ENCODE data around the gene SMC1B.
"Not testable (repeated sequence)": the region's sequence is repeated elsewhere in the genome, so short reads cannot be mapped to it uniquely, and the experiment has no call there.

SMC1B gene

DNA sequence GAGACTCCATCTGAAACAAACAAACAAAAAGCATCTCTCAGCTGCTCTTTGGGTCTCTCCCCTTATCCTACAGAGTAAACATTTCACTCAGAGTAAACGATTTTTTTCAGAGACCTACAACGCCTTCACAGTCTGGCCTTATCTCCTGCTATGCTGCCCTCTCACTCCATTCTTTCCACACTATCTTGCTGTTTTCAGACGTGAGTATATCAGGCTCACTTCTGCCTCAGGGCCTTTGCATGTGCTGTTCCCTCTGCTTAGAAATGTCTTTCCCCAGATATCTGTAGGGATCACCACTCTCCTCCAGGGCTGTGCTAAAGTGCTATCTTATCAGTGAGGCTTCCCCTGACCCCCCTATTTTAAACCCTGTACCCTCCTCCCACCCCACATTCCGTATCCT, 6.6 kb upstream of the SMC1B start:
- no peak for DNase-seq (ENCODE audit: low spot score)

DNA sequence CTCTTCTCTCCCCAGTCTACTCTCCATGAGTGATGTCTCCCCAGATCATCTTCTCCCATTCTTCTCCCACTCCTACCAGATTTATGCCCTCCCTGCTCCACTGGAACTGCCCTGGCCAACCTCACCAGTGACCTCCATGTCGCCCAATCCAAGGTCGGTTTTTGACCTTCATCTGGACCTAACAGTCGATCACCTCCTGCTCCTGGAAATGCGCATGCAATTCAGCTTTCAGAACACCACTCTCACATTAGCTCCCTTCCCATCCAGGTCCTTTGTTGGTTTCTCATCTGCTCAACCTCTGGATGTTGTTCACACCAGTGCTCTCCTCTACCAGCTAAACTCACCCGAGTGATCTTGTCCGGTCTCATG, 5.4 kb upstream of the SMC1B start:
- DNase-seq (ENCODE audit: low spot score): no peak

- DNase-seq (ENCODE audit: low spot score): no peak
Observed at GRCh38 chr22:45418056-45418769, 4.8 kb upstream of the SMC1B start.

GRCh38 chr22:45413013-45413367, 409 bp downstream of the SMC1B start:
- DNase-seq (ENCODE audit: low spot score): no peak

GRCh38 chr22:45407793-45408192, 5.6 kb downstream of the SMC1B start:
- no peak for DNase-seq (ENCODE audit: low spot score)

DNA sequence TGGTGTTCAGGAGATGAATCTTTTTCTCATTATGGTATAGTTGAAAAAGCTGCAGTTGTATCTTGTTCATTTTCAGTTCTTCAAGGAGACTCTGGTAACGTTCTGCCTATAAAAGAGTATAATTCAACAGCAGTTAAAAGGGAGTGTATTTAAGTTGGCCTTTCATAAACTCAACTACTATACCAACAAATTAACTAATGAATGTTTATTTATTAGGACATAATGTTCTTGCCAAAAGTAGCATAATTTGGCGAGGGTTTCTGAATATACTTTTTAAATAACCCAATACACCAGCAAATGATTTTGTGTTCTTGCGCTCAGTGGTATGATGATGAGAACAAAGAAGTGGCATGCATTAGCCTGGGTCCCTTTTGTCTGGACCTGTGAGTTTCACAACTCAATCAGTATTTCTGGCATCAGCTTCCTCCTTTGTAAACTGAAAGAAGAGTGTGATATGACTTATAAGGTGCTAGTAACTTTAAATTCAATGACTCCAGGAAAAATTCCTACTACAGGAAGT, 10.9 kb downstream of the SMC1B start:
- no peak for DNase-seq (ENCODE audit: low spot score)

DNA sequence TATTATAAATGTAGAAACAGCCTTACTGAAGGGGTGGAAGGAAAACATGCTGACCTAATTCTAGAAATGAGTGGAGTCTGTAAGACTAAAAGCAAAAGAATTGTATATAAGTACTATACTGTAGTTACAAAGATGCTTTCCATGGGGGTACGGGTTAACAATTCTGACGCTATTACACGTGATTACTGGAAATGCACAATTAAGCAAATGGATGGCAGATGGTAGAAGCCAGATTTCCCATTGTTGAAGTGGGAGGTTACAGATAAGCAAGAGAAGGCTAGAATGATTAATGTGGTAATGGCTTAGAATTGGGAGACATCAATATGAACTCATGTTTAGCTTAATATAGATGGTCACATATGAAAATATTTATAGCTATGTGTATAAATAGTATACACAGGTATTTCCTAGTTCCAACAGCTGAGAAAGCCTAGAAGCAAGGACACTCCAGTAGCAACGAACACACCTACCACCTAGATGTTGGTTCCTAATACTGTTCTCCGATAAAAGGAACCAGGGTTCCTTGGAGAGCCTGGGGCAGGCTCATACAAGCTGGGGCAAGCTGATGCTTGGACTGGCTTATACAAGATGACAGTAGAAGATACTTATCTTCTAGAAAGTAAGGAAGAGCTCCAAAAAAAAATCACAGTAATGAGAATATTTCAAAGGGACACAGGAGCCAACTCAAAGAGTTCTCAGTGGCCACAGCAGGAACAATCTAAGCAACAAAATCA, 13.5 kb downstream of the SMC1B start:
- no peak for DNase-seq (ENCODE audit: low spot score)

DNA sequence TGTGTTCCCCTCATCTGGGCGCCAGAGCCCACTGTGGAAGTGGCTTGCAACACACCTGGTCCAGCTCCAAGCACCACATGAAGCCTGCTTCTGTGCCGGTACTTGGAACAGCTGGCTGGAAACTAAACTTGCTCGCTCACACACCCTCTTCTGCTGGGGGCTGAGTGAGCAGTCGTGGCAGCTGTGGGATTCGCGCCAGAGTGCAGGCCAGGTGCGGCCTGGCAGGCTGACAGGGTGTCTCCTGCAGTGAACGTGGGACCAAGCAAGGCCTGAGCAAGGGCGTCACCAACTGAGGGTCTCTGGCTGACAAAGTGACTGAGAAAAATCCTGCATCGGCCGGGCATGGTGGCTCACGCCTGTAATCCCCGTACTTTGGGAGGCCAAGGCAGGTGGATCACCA, 15.2 kb downstream of the SMC1B start:
- DNase-seq (ENCODE audit: low spot score): no peak

- DNase-seq (ENCODE audit: low spot score): no peak
Observed at GRCh38 chr22:45397806-45398205, 15.6 kb downstream of the SMC1B start.

- DNase-seq (ENCODE audit: low spot score): no peak
Observed at GRCh38 chr22:45389546-45389945, 23.9 kb downstream of the SMC1B start.

GRCh38 chr22:45381348-45381747, 32.1 kb downstream of the SMC1B start:
- DNase-seq (ENCODE audit: low spot score): no peak

GRCh38 chr22:45376703-45377102, 36.7 kb downstream of the SMC1B start:
- no peak for DNase-seq (ENCODE audit: low spot score)

GRCh38 chr22:45376009-45376408, 37.4 kb downstream of the SMC1B start:
- no peak for DNase-seq (ENCODE audit: low spot score)

GRCh38 chr22:45373592-45373991, 39.8 kb downstream of the SMC1B start:
- not testable (repeated sequence) for DNase-seq (ENCODE audit: low spot score)

- DNase-seq (ENCODE audit: low spot score): no peak
Observed at GRCh38 chr22:45366713-45367112, 46.7 kb downstream of the SMC1B start.

- no peak for DNase-seq (ENCODE audit: low spot score)
Observed at GRCh38 chr22:45359627-45360026, 53.8 kb downstream of the SMC1B start.

GRCh38 chr22:45358127-45358526, 55.3 kb downstream of the SMC1B start:
- DNase-seq (ENCODE audit: low spot score): no peak

DNA sequence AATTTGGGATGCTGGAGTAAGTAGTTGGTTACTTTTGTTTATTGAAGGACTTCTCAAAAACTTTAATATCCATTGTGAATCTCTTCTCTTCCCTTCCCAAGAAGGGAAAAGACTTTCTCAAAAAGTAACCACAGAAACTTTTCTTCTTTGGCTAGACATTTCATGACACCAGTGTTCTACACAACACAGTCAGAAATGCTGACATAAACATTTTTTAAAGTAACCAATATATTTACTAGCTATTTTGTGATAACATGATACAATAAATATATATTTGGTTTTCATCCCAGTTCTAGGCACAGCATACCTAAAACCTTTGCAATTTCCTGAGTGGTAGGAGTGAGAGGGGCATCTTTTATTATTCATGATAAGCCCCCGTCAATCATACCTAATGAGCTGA, 55.9 kb downstream of the SMC1B start:
- no peak for DNase-seq (ENCODE audit: low spot score)

- DNase-seq (ENCODE audit: low spot score): no peak
Observed at GRCh38 chr22:45353786-45354185, 59.6 kb downstream of the SMC1B start.

DNA sequence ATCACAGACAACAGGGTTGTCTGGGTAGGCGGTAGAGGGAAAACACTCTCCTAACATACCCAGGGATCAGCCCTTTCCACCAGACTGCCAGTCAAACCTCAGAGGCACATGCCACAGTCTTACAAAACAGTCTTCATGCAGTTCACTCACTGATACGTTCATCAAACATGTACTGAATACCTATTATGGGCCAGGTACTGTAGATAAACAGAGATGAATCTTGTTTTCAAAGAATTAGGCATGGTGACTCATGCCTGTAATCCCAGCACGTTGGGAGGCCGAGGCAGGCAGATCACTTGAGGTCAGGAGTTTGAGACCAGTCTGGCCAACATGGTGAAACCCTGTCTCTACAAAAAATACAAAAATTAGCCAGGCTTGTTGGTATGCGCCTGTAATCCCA, 60.6 kb downstream of the SMC1B start:
- not testable (repeated sequence) for DNase-seq (ENCODE audit: low spot score)

DNA sequence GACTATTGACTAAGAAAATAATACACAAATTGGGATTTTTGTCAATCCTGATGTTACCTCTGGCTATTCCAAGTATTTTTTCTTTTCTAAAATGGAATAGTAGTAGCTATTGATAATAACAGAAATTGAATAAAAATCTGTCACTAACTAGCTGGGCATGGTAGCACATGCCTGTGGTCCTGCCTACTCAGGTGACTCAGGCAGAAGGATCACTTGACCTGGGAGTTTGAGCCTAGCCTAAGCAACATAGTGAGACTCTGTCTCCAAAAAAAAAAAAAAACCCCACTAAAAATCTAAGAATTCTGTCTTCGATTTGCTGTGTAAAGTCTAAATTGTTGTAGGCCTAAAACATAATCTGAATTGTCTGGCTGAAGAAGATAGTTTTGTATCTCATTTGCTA, 61.4 kb downstream of the SMC1B start:
- no peak for DNase-seq (ENCODE audit: low spot score)

- no peak for DNase-seq (ENCODE audit: low spot score)
Observed at GRCh38 chr22:45349916-45350315, 63.5 kb downstream of the SMC1B start.

DNA sequence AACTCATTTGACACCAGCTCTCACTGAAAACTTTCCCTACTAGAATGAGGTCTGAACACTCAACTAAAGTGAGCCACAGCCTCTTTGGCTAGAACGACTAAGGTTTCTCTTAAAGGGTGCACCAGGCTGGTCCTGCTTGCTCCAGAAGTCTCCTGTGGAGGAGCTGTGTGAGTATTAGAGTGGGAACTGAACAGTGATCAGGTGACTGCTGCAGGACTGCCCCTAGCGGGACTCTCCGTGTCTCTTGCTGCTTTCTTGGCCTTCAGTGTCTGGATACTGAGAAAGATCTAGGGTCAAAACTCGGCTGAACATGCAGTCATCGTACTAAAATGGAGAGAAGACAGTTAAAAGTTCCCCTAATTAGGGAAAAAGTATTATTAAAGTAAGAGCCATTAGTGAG, 69.1 kb downstream of the SMC1B start:
- no peak for DNase-seq (ENCODE audit: low spot score)

GRCh38 chr22:45343143-45343542, 70.3 kb downstream of the SMC1B start:
- DNase-seq (ENCODE audit: low spot score): no peak

All from germinal center (tissue), 1 donor.